Mesenteric fat pad (tissue), 1 donor: ENCODE results near the gene FAM98B. TPM values are rescaled to one million over a fixed set of nuclear protein-coding genes. Genes with fewer than 3 reads are reported as not detected.

Experiments
- total RNA-seq: library from RNA; stranded (reverse); fragmentation: NEBNext Ultra II Directional; extraction: Animal tissue kit (Norgen Biotek cat#: 25700); gene quantifications from one replicate; pipeline ENCODE4 v1.2.1, GENCODE V29; 2021
- donor health status: DM: yes; HTN: yes; CAD: no.

FAM98B gene
- total RNA-seq, 1 donor from 2014 or later = 22.4 TPM

Other genes with a start within 250 kb of the FAM98B start
- 43.6 TPM for gene SPRED1, start 201.3 kb upstream of the FAM98B start, total RNA-seq
- gene RASGRP1, start 110.7 kb downstream of the FAM98B start, total RNA-seq = 1.1 TPM